Gastrocnemius medialis (tissue), 4 donors: ENCODE data around the gene ALCAM.

Source experiments
- POLR2A ChIP-seq, 2 donors: fragments of 450-650 bp; IDR thresholded peaks; one replicate each; pipeline ENCODE4 v1.6.1; 2017; ENCODE audit warnings: antibody characterized with exemption in 2 of 2, mild to moderate bottlenecking in 2 of 2, moderate library complexity in 2 of 2
- TF ChIP-seq, protein P1 (sequence below), 5 experiments: fragments of 450-650 bp in 3 of 5; fragments of 200-600 bp in 2 of 5; sonication (generic) in 2 of 5; IDR thresholded peaks in 4 of 5; conservative IDR thresholded peaks in 1 of 5; 1 replicate in 4 of 5; 2 replicates in 1 of 5; pipeline ENCODE4 v1.5.1; 2016 to 2019; ENCODE audit warnings: antibody characterized with exemption in 5 of 5, mild to moderate bottlenecking in 3 of 5, moderate library complexity in 3 of 5

DNA sequence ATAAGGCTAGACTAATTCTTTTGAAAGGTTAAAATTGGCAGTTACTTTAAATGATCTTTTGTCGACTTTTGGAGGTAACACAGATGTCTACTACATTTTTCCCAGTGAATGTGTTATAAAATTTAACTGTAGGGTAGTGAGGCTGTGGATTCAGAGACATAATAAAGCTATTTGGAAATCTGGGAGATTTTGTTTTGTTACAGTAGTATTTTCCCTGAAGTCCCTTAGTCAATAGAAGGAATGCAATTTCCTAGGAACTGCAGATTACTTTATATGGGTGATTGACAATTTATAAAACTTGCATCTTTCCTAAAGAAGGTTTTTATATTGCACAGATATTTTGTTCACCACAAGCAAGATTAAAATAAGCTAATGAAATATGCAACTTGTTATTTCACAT lies 96.9 kb downstream of the ALCAM start:
- TF ChIP-seq, protein P1, sequence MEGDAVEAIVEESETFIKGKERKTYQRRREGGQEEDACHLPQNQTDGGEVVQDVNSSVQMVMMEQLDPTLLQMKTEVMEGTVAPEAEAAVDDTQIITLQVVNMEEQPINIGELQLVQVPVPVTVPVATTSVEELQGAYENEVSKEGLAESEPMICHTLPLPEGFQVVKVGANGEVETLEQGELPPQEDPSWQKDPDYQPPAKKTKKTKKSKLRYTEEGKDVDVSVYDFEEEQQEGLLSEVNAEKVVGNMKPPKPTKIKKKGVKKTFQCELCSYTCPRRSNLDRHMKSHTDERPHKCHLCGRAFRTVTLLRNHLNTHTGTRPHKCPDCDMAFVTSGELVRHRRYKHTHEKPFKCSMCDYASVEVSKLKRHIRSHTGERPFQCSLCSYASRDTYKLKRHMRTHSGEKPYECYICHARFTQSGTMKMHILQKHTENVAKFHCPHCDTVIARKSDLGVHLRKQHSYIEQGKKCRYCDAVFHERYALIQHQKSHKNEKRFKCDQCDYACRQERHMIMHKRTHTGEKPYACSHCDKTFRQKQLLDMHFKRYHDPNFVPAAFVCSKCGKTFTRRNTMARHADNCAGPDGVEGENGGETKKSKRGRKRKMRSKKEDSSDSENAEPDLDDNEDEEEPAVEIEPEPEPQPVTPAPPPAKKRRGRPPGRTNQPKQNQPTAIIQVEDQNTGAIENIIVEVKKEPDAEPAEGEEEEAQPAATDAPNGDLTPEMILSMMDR (IDR thresholded peaks at IDR 0.05 in 4 of 5, conservative IDR thresholded peaks at IDR 0.05 in 1 of 5) = no peak
- no peak for TF ChIP-seq POLR2A (IDR thresholded peaks at IDR 0.05)
